Hippocampal formation (tissue), 2 donors: ENCODE data around the gene TSPAN9.

ENCODE experiments used
- DNase-seq, 2 donors: peaks; one replicate each; lab custom pipeline; 2025; lab: John Stamatoyannopoulos, UW

Gene TSPAN9

DNA sequence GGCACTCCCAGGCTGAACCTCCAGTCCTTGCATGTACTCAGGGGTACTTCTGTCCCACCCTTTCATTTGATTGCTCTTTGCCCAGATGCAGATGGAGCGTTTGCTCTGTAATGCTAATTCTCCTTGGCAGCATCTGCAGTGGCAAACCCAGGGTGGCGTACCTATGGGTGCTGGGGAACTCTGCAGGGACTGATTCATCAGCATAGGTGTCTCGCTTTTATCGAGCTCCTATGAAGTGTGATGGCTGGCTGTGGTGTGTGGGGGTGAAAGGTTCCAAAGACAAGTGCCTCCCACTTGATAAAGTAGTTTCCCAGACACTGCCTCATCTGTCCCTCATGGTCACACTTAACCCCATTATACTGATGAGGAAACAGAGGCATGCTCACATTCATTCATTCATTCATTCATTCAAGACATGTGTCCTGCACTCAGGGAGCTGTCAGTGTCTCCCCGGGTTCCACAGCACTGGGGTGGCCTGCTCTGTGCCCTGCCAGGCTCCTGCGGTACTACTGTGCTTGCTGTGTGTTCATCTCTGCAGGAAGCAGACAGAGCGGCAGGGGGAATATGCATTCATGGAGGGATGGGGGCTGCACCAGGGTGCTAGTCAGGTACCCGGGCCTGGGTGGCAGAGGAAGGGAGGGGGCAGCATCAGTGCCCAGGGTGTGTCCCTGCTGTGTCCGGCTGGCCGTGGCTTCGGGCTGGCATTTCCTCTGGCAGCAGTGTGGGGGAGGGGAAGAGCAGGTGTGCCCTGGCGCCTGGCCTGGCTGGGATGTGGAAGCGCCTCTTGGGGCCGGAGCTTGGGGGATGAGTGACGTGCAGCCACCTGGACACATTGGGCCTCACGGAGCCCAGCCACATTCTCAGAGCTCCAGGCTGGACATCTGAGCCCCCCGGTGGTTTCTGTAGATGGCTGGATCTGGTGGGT, 110.9 kb downstream of the TSPAN9 start:
- no peak for DNase-seq

DNA sequence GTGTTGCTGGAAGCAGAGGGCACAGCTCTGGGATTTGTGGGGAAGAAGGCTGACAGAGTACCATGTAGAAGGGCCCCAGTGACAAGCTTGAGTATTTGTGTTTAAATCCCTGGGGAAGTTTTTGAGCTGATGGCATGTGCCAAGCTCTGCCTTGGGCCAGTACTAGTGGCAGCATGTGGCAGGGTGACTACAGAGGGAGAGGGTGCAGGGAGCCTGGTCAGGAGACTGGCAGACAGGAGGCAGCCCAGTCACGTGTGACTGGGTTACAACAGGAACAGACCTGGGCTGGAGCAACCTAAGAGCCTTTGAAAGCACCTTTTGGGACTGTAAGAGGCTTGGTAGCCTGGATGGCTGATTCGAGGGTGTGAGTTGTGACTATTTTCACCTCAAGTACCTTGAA, 112.1 kb downstream of the TSPAN9 start:
- DNase-seq: no peak

DNA sequence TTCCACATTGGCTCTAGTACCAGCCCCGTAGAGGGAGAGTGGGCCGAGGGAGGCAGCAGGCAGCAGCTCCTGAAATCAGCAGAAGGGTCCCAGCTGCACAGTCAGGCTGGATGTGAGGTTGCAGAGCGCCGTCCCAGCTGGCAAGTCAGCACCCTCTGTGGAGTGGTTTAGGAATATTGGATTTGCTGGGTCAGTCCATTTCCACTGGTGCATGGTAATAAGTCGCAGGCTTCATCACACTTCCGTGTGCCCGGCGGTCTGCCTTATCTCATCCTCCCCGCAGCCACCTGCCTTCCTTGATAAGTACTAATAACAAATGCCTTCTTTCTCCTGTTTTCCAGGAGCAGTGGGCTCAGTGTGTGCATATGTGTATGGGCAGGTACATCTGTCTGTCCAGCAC, 112.9 kb downstream of the TSPAN9 start:
- DNase-seq: no peak

DNA sequence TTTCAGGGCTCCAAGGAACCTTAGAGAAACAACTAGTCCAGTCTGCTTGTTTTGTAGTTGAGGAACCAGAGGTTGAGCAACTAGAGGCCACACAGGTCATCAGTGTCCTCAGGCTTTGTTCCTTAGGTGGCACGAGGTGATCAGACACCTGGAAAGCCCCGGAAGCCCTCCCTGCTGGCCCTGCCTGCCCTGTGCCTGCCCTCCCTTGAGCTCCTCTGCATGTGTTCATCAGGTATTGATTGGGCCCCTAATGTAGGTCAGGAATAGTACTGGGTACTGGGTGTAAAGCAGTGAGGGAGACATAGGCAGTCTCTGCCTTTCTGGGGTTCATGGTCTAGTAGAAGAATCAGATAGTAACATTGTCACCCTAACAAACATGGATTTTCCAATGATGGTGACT, 114.3 kb downstream of the TSPAN9 start:
- no peak for DNase-seq

DNA sequence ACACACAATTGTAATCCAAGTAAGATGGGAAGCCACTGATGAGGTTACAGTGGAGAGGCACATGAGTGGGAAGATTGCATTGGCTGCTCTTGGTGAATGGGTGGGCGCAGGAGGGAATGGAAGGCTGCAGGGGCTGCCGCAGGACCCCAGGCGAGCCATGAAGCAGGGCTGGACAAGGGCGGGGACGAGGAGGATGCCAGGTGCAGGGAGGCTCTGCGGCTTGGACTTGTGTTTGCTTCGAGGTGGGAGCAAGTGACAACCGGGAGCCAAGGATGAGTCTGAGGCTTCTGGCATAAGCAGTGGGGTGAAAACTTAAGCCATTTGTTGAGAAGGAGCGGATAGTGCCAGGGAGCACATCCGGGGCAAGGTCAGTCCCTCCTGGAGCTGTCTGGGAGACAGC, 115.0 kb downstream of the TSPAN9 start:
- no peak for DNase-seq

DNA sequence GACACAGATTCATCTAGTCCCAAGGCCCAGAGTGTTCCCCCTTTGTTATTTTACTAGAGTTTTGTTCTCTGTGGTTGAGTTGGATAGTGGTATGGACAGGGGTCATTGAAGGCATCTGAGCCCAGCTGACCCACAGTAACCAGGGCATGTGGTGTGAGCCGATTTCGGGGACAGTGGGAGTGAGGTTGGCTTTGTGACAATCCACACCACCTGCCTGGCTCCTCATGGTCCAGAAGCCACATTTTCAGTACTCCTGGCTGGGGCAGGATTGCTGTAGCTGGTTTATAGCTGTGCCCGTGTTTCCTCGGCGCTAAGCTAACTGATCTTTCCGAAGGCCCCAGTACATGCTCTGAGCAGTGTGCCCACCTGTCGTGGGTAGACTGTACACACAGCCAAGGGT, 116.0 kb downstream of the TSPAN9 start:
- no peak for DNase-seq

DNA sequence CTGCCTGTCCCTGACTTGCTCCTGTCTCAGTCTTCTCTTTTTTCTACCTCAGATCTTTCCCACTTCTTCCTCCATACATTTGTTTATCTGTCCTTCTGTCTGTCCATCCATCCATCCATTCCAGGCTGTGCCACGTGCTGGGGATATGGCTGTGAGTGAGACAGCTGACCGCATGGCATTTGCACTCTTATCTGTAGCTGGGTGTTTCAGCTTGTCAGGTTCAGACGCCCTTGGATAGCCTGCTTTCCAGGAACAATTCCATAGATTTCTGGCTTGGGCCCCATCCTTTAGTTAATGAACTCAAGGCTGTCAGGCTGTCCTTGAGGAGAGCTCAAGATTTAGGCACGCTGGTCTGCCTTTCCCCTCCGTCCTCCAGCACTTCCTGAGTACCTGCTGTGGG, 116.6 kb downstream of the TSPAN9 start:
- no peak for DNase-seq

DNA sequence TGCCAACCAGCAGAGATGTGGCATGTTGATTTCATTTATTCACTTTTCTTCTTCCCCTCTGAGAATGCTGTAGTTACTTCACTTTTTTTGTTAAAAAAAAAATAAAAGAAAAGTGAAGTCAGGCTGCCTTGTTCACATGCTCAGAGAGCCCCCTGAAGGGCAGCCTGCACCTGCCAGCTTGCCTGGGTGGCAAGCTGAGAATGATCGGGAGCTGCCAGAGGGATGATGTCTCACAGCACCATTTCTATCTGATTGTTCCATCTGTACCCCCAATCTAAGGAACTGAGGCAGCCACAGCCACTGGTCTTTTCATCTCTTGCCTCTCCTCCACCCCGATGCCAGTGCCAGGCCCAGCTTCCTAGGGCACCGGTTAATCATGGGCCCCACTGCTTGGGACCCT, 118.2 kb downstream of the TSPAN9 start:
- no peak for DNase-seq

DNA sequence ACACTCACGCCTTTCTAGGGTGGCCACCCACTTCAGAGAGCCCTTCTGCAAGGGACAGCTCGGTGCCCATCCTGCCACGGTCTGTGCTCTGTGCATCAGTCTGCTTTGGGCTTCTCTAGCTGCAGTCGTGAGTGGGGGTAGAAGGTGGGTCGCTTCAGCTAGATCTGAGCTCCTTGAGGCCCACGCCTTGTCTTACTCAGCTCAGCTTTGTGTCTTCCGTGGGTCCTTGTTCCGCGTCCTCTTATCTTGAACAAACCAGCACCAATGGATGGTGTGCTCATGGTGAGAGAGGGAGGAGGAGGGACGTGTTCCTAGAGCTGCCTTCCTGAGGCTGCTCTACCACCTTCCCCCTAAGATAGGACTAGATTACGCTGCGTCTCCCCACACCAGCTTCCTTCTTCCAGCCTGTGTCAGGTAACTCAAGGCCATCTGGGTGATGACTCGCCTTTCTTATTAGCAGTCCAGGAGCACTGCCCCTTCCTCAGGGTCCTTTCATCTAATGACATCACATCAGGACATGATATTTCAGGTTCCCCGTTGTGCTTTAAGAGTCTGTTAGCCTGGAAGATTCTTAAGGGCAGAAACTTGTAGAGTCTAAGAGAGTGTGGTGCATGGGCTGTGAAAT, 118.8 kb downstream of the TSPAN9 start:
- DNase-seq: no peak

DNA sequence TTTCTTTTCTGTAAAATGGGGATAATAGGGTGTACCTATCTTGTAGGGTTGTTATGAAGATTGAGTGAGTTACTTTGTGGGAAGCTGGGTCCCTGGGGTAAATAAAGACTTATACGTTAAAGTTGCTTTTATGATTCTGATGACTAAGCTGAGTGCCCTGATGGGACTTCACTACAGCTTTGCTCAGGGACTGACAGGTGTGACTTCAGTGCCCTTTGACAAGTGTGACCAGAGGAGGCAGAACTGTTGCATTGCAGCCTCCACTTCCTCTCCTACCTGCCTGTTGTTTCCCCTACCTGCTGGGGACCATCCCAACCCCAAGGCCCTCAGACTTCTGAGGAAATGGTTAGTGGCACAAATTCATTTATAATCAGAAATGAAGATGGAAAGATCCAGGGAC, 119.3 kb downstream of the TSPAN9 start:
- no peak for DNase-seq

DNA sequence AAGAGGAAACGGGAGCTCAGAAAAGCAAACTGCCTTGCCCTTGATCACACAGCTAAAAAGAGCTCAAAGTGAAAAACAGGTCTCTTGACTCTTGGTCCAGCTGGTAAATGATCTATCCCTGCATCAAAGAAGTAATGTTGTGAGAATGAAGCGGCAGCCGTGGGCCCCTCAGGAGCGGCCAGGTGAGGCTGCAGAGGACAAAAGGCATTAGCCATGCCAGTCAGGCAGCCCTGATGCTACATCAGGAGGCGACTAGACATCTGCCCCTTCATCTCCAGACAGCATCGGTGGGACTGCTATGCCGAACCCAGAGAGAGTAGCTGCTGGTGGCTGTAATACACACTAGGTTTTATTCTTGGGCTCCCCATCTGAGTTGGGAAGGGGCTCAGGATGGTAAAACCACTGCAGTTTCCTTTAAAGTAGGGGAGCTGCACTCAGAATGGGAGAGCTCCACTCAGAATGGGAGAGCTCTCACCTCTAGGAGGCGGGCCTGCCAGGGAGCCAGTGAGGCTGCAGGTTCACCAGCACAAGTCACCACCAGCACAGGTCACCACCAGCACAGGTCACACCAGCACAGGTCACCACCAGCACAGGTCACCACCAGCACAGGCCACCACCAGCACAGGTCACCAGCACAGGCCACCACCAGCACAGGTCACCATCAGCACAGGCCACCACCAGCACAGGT, 120.1 kb downstream of the TSPAN9 start:
- DNase-seq: no peak

DNA sequence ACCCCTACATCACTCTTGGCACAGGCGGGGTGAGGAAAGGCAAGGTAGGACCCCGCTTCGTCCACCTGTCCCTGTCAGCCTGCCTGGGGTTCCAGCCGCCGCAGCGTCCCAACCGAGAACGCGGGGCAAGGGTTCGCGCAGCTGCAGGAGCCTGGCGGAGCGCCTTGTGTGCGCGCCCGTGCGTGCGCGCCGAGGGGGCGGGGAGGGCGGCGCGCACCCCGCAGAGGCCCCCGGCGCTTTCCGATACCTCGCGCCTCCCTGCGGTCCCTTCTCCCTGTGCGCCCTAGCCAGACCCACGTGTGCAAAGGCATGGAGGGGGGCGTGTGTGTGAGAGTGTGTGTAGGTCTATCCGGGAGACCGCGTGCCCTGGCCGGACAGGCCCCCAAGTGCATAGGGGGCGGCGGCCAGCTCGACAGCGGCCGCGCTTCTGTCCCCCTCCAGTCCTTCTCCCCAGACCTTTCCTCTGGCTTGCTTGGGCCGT, 122.4 kb downstream of the TSPAN9 start:
- no peak for DNase-seq

DNA sequence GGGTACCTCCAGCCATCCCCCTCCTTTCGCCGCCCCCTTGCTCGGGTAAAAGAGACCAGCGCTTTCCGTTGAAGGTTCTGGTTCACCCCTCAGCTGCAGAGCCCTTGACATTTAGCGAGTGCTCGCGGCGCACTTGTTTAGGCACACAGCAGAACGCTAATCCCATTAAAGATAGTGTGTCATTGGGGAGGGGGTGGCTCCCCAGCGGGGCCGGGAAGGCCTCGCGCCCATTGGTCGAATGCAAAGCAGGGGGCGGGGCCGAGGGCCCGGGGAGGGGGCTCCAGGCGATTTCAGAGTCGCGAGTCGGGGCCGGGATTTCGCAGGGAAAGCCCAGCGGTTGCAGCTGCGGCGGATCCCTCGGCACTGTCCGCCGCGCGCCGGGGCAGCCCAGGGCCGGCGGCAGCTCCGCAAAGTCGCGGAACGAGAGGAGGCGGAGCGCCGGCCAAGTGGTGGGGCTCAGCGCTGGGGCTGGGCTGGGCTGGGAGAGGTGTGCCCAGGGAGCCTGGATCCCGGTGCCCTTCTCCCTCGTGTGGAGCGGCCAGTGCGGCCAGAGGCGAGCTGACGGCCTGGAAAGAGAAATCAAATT, 122.9 kb downstream of the TSPAN9 start:
- no peak for DNase-seq

DNA sequence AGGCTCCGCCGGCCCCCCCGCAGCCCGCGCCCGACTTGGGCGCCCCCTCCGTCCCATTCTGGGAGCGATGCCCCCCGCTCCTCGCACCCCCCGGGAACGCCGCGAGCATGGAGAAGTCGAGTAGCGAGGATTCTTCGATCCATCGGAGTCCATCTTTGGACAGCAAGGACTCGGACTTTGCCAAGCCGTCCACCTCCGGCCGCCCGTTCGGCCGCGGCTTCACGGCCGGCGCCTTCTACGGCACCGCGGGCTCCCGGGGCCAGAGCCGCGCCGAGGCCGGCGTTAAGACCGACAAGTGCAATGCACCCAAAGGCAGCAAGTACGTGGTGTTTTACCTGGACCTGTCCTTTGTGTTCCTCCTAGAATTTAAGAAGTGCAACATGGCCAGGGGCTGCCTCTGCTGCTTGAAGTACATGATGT, 123.6 kb downstream of the TSPAN9 start:
- no peak for DNase-seq

DNA sequence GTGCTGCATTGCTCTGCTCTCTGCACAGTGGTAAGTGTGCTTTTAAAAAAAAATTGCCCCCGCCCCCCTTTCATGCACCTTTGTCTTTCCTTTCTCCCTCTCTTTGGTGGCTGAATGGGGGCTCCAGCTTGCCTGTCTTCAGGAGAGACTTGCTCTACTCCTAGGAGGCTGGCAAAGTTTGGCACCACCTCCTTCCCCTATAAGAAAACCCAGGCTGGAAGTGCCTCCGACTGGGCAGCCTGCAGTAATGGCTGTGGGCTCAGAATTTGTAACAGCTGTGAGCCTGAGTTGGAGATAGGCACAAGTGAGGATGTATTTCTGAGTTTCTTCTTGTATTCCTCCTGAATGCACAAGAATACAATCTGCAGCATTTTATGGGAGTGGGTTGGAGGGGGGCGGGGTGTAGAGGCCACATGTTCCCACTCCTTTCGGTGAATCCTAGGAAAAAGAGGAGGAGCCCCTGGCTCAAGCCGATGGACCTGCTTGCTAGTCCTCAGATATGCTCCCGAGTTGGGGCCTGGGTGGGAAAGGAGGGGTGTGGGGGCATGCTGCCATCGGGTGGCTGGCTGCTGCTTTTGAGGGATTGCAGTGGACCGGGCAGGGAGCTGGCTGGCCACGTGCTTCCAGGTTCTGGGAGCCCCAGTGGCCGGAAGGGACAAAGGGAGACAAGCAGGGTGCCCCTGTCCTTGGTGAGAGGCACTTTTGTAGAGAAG, 124.3 kb downstream of the TSPAN9 start:
- no peak for DNase-seq

DNA sequence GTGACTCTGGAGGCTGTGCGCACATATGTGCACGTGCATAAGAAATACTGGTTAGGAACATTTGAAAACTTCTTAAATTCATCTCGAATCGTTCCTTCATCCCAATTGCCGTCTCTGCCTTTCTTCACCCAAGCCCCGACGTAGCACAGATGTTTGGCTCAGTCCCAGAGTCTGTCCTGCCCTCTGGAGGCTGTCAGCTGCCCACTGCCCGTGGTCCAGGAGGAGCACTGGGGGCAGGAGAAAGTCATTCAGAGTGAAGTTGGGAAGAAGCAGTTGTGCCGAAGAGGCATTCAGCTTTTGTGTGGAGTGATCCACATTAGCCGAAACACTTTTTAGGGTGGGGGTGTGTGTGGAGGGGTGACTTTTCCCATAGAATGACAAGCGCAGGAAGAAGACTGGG, 124.9 kb downstream of the TSPAN9 start:
- DNase-seq: no peak

DNA sequence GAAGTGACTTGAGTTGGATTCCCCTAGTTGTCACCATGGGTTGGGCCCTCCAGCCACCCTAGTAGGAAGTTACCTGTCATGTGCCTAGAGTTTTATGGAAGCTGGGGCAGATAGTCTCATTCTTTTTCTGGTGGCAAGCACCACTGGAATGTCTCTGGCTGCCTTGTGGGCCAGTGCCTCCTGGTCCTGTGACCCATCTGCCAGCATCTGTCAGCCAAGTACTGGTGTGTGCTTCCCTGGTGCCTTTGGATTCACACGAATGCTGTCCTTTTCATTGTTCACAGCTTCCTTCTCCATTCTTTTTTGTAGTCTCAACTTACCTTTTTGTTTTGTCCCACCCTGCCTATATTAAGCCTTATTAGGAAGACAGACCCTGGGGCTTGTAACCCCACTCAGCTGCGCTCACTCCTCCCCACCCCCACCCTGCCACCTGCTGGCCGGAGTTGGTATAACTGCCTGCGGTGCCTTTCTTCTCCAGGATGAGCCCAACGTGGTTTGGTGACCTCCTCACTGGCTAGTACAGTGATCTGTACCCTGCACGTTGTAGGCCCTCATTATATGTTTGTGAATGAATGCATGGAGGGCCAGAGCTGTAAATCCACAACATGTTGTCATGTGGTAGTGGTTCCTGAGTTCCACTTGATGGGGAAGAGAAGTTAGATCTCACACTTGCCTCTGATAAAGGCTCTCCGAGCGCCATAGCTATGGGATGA, 125.7 kb downstream of the TSPAN9 start:
- peak in 1 of 2 donors; percentile 24 for DNase-seq

DNA sequence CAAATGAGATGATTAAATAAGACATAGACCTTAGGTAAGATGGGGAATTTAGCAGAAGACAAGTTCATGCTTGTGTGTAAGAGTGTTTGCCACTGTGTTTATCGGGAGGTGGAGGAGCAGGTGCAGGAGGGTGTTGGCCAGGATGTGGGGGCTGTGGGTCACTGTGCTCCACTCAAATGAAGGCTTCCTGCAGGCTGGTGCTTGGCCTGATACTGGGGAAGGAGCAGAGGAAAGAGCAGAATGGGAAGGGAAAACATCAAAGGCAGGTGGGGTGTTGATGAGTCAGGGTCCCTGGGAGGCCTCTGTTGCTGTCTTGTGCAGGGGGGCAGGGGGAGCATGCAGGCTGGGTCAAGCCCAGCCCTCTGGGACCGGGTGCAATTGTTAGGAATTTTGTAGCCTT, 126.5 kb downstream of the TSPAN9 start:
- DNase-seq: no peak

DNA sequence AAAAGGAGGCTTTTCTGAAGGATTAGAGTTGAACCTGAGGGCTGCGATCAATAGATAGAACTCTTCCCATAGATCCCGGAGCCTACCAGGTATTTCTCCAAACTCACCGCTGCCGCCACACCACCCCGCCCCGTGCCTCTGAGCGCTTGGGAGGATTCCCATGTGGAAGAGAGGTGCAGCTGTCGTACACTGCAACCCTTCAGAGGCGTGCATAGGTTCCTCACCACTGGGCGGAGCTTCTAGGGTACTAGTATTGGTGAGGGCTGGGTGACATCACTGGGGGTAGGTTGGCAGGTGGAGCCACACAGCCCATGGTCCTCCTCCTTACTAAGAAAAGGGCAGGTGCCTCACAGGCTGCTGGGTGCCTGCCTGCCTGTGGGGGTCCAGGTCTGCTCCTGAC, 127.0 kb downstream of the TSPAN9 start:
- no peak for DNase-seq

DNA sequence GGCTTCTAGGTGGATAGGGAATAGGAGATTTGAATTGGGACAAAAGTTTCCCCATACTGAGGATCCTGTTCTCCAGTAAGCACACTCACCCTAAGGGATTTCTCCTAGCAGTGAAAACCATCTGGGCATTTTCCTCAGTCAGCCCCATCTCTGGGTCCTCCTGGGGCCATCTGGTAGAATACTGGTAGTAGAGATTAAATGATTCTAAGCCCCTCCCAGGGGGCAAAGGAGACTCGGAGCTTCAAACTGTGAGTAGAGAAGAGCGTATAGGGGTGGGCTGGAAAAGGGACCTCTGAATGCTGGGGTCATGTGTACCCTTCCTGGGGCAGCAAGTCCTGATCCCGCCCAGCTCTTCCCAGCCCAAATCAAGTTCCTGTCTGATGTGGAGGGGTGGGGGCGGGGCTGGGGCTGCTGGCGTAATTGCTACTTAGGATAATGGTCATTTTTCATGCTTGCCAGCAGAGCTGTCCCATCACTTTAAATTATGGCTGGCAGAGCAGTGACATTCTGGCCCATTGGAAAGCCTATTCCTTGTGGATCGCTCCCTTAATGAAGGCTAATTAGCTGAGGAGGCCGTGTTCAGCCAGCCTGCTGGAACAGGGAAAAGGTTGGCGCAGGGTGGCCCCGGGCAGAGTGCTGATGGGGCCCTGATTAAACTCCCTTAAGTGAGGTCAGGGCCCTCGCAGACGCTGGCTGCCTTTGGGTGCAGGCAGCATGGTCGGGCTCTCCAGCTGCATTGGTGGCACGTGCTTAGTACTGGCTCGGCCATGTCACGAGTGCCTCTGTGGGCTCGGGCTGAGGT, 127.8 kb downstream of the TSPAN9 start:
- no peak for DNase-seq
